DMS53 (cell line): ENCODE measurements around the gene C7orf33.

Experiments used
- DNase-seq: peaks from one replicate; lab custom pipeline; 2025; lab: John Stamatoyannopoulos, UW

The C7orf33 gene

DNA sequence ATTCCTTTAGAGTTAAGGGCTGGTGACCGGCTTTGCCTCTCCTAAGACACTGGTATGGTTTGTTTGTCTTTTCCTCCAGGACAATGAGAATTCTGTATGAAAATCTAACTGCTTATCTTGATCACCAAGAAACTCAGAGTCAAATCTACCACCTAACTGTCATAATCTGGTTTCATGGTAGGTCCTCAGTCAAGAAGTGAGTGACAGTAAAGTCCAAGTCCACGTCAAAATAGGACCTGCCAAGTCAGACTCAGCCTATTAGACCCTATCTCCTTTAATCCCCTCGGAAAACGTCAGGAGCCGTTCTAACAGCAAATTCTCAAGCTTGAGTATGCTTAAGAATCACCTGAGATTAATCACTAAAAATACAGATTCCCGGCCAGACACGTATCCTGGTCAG, 37.4 kb downstream of the C7orf33 start:
- no peak for DNase-seq

- DNase-seq, result no peak
These were observed 39.5 kb downstream of the C7orf33 start for GRCh38 chr7:148630078-148630477.

GRCh38 chr7:148633761-148634160, 43.2 kb downstream of the C7orf33 start:
- no peak for DNase-seq

- DNase-seq, result no peak
These were observed 46.5 kb downstream of the C7orf33 start for GRCh38 chr7:148637094-148637493.

- DNase-seq, result no peak
These were observed 55.3 kb downstream of the C7orf33 start for GRCh38 chr7:148645898-148646297.

DNA sequence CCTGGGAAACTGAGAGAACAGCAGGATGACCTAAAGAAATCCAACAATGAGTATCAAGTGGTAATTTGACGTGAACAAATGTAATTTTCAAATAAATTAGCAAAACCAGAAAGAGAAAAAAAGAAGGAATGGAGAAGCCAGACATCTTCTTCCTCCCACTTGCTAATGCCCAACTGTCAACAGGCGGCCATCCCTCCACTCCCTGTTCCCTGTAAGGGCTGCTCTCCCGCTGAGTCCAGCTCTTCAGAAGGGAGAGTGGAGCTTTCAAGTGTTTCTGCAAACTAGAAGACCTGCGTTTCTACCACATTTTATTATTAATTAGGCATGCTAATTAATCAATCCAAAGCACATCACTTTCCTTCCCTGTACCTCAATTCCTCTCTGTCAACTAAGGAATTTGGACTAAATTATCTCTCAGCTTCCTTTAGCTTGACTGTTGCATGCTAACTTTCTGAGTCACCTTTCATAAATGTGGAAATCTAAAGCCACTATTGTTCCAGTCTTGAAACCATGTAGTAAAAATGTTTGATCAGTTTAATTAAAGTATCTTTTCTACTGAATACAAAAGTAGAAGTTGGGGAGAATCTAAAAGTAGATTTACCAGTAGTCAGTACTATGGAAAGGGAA, 59.8 kb downstream of the C7orf33 start:
- no peak for DNase-seq

DNA sequence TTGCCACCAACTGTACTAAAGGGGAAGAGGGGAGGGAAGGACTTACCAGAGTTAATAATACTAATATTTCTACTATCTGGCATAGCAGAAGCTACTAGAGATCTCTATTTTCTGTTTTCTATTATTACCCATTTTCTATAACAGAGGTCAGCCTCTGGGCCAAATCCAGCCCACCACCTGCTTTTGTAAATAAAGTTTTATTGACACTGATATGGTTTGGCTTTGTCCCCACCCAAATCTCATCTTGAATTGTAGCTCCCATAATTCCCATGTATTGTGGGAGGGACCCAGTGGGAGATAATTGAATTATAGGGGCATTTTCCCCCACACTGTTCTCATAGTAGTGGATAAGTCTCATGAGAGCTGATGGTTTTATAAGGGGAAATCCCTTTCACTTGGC, 62.2 kb downstream of the C7orf33 start:
- DNase-seq, result no peak

DNA sequence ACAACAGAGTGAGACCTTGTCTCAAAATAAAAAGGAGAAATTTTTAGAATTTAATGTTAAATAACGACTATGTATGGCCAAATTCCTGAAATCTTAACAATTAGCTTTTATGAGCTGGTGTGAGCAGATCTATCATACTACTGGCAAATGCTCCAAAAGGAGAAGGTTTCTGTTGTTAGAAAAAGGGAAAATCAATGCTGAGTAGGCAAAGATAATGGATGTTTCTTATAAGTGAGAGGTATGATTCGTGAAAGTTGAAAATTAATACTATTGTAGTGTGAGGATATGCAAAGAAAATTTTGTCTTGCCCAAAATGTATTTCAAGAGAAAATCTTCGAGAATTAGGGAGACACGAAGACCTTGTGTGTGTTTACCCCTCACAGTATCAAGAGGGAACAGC, 67.4 kb downstream of the C7orf33 start:
- DNase-seq, result no peak

GRCh38 chr7:148661471-148661870, 70.9 kb downstream of the C7orf33 start:
- no peak for DNase-seq

GRCh38 chr7:148662646-148663045, 72.1 kb downstream of the C7orf33 start:
- DNase-seq, result no peak

- no peak for DNase-seq
These were observed 73.8 kb downstream of the C7orf33 start for GRCh38 chr7:148664324-148664723.

GRCh38 chr7:148665221-148665620, 74.7 kb downstream of the C7orf33 start:
- DNase-seq, result no peak
